ENCODE measurements around the gene FAM47E. TPM values are rescaled to one million over a fixed set of nuclear protein-coding genes. Genes with fewer than 3 reads are reported as not detected.

FAM47E gene
- total and polyA plus RNA-seq, 11 donors: 0.36 to 4.9 (median 2.5) TPM

DNA sequence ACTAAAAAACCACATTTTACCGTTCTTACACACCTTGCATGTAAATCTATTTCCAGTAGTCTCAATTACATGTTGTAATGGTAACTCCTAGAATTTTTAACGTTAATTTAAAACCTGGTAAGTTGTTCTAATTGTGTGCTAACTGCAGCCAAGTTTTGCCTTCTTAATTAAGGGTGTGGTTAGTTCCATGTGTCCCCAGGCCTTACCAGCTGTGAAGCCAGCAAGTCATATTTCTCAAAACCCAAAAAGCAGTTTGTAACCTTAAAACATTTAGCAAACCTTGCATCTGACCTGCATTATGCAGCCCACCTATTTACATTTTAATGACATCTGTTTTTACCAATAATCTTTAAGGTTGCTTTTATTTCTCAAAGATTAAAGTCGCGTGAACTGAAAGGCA is 18.4 kb upstream of the FAM47E start:
- Histone ChIP-seq H3K27ac (no peak overlapping the region), H3K27me3 (no peaks in the 10 kb centered on the region), H3K4me1 (no peaks in the 10 kb centered on the region), H3K4me3 (no peak overlapping the region), H3K9me3 (peaks cover 0 to 14% (median 1%) of the 10 kb centered on the region in 12 donors), H3K36me3 (no peaks in the 10 kb centered on the region)
- 77 to 80% (median 79%) methylated on average over 4 of the region's 4 CpGs for WGBS, 4 donors
- ATAC-seq (no peak), DNase-seq (no peak)
- intact Hi-C loops (cut with DNase I): no loop called here
- TF ChIP-seq, protein P1, sequence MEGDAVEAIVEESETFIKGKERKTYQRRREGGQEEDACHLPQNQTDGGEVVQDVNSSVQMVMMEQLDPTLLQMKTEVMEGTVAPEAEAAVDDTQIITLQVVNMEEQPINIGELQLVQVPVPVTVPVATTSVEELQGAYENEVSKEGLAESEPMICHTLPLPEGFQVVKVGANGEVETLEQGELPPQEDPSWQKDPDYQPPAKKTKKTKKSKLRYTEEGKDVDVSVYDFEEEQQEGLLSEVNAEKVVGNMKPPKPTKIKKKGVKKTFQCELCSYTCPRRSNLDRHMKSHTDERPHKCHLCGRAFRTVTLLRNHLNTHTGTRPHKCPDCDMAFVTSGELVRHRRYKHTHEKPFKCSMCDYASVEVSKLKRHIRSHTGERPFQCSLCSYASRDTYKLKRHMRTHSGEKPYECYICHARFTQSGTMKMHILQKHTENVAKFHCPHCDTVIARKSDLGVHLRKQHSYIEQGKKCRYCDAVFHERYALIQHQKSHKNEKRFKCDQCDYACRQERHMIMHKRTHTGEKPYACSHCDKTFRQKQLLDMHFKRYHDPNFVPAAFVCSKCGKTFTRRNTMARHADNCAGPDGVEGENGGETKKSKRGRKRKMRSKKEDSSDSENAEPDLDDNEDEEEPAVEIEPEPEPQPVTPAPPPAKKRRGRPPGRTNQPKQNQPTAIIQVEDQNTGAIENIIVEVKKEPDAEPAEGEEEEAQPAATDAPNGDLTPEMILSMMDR (IDR thresholded peaks at IDR 0.05): no peak
- TF ChIP-seq POLR2A (IDR thresholded peaks at IDR 0.05): no peak

DNA sequence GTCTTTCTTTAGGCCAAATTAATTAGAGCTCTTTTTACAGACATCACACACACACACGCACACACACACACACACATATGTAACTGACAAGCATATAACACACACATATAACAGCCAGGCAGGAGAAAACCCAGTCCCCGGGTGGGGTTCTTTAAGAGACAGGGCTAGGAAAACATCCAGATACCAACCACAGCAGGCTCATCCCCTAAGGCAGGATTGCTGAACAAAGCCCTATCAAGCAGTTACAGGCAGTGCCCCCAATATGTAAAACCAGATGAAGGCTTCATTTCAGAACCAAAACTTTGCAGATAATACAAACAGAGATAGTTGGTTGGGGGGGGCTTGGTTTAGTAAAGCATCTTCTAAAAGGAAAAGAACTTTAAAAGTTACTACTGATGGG is 18.0 kb upstream of the FAM47E start:
- TF ChIP-seq POLR2A (IDR thresholded peaks at IDR 0.05): no peak
- TF ChIP-seq, protein P1 (IDR thresholded peaks at IDR 0.05): no peak
- ATAC-seq: no peak
- H3K4me1 ChIP-seq: no peaks in the 10 kb centered on the region
- intact Hi-C loops (cut with DNase I): no loop called here
- peak overlapping the region in 1 of 12 donors; percentile 40 for H3K4me3 ChIP-seq
- H3K36me3 ChIP-seq: no peaks in the 10 kb centered on the region
- no peaks in the 10 kb centered on the region for H3K27me3 ChIP-seq
- WGBS, 4 donors: 58 to 62% (median 59%) methylated on average over 2 of the region's 2 CpGs
- H3K9me3 ChIP-seq: peaks cover 0 to 10% (median under 1%) of the 10 kb centered on the region in 12 donors
- H3K27ac ChIP-seq: no peak overlapping the region
- DNase-seq: no peak

DNA sequence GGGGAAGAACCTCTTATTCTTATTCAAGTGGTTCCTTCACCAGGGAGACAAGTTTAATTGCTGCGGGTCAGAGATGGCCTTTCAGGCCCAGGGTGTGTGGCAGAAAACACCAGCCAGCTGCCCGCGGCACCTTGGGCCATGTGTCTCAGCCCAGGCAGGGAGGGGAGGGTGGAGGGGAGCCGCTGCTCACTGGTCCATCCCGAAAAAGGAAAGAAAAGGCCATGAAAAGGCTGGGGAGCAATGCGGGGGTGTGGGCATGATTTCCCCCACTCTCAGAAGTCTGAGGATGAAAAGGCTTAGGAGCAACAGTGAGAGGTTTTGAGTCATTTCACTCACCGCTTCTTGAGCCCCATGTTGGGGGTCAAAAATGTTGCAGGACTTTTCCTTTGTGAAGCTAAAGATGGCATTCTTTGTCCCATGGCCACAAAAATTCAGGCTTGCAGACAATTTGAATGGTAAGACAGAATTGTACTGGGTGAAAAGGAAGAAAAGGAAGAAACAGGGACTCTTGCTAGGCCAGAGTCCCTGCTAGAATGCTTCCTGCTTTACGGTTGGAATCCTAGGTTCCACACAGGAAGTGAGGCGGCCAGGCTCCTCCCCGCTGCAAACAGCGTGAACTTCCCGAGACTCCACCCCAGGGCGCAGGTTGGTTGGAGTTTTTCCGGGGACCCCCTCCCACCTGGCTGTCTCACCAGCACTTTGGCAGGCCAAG is 17.4 kb upstream of the FAM47E start:
- H3K27me3 ChIP-seq: no peaks in the 10 kb centered on the region
- H3K4me1 ChIP-seq: peaks cover 0 to 3% (median 0%) of the 10 kb centered on the region in 12 donors
- intact Hi-C loops (cut with DNase I): no loop called here
- no peak overlapping the region for H3K27ac ChIP-seq
- H3K36me3 ChIP-seq: no peaks in the 10 kb centered on the region
- peak in 1 of 4 donors; percentile 69 for ATAC-seq
- TF ChIP-seq POLR2A (IDR thresholded peaks at IDR 0.05): no peak
- TF ChIP-seq, protein P1 (IDR thresholded peaks at IDR 0.05): no peak
- peak overlapping the region in 2 of 12 donors; percentile 12 to 40 for H3K4me3 ChIP-seq
- H3K9me3 ChIP-seq: peaks cover 0 to 4% (median 0%) of the 10 kb centered on the region in 12 donors
- 78 to 86% (median 82%) methylated on average over 14 of the region's 14 CpGs for WGBS, 4 donors
- peak in 1 of 5 donors; percentile 35 for DNase-seq

DNA sequence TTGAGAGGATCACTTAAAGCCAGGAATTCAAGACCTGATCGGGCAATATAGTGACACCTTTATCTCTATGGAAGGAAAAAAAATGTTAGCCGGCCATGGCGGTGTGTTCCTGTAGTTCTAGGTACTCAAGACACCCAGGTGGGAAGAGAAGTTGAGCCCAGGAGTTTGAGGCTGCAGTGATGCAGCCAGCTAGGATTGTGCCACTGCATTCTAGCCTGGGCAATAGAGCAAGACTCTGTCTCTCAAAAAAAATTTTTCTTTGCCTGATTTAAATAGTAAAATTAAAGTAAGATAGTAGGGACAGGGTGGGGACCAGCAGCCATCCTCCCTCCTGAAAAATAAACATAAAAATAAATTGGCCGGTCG is 16.9 kb upstream of the FAM47E start:
- H3K36me3 ChIP-seq: no peaks in the 10 kb centered on the region
- TF ChIP-seq, protein P1 (IDR thresholded peaks at IDR 0.05): no peak
- no peak for TF ChIP-seq POLR2A (IDR thresholded peaks at IDR 0.05)
- intact Hi-C loops (cut with DNase I): no loop called here
- peaks cover 0 to 3% (median 0%) of the 10 kb centered on the region in 12 donors for H3K4me1 ChIP-seq
- H3K27me3 ChIP-seq: no peaks in the 10 kb centered on the region
- WGBS, 4 donors: 93 to 96% (median 95%) methylated on average over 5 of the region's 5 CpGs
- no peak for ATAC-seq
- H3K4me3 ChIP-seq: peak overlapping the region in 1 of 12 donors; percentile 40
- peaks cover 0 to 3% (median 0%) of the 10 kb centered on the region in 12 donors for H3K9me3 ChIP-seq
- DNase-seq: no peak
- H3K27ac ChIP-seq: no peak overlapping the region

Data from heart left ventricle (tissue), 16 donors.